Memory B cell (primary cell): ENCODE results near the gene HRAS.

ENCODE experiments used
- ATAC-seq: fragments of 150-1000 bp; cut with Tn5 transposase; 2 replicates; pipeline ENCODE4 v1.10.0; 2021; ENCODE audit warnings: low read depth, mild to moderate bottlenecking, moderate library complexity
- DNase-seq, 2 donors: peaks; one replicate each; pipeline ENCODE4 v3.0.0; 2022; ENCODE audit warnings: low spot score in 2 of 2
- H3K27ac Mint-ChIP-seq: one replicate; pipeline ENCODE4 v1.8.0; 2022; ENCODE audit warnings: mild to moderate bottlenecking, moderate library complexity, mixed read lengths
- H3K27me3 Mint-ChIP-seq: one replicate; pipeline ENCODE4 v1.8.0; 2022; ENCODE audit warnings: mixed read lengths
- H3K36me3 Mint-ChIP-seq: one replicate; pipeline ENCODE4 v1.8.0; 2022; ENCODE audit warnings: mild to moderate bottlenecking, mixed read lengths
- H3K4me1 Mint-ChIP-seq: one replicate; pipeline ENCODE4 v1.8.0; 2022; ENCODE audit warnings: mixed read lengths
- H3K4me3 Mint-ChIP-seq: one replicate; pipeline ENCODE4 v1.8.0; 2022; ENCODE audit warnings: mild to moderate bottlenecking, moderate library complexity, mixed read lengths
- H3K9me3 Mint-ChIP-seq: one replicate; pipeline ENCODE4 v1.8.0; 2022; ENCODE audit warnings: mixed read lengths

The HRAS gene

DNA sequence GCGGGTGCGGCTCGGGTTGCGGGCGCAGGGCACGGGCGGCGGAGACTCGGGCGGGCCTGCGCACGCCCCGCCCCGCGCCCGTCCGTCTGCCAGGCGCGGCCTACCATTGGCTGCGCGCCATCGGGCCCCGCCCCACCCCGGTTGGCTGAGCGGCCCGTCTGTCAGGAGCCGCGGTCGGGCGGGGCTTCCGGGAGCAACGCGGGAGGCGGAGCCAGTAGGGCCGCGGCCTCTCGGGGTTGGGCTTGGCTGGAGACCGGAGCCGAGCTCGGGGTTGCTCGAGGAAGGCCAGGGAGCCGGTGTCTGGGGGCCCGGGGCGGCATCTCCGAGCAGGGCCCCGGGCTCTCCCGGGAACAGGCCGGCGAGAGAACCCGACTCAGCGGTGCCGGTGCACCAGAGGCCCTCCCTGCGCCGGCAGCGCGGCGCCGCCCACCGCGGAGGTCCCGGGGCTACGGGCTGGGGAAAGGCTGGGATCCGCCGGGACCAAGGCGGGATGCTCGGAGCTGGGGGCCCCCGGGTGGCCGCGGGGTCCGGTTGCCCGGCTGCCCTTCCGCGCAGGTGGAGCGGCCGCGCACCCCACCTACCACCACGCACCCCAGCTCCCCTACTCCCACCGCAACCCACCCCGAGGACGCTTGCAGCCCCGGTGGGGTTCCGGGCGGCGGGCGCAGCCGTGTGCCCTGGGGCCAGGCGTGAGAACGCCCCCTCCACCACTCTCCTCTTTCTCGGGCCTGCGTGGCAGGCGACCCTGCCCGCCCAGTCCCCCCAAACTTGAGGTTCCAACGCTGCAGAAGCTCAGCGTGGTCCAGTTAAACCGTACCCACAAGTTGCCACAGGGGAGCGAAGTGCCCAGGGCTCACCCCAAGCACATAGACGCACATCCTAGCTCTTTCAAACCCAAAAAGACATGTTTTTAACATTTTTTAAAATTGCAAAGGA lies at the start of gene HRAS:
HRAS (minus strand) TSS at position 58 of the 936 bp plus-strand sequence.
- Mint-ChIP-seq H3K27ac (peak within 1 kb of the TSS; percentile 94), H3K4me3 (peak within 1 kb of the TSS; percentile 93), H3K9me3 (no peaks in the 10 kb centered on the region), H3K4me1 (peaks cover 19% of the 10 kb centered on the region), H3K27me3 (no peaks in the 10 kb centered on the region), H3K36me3 (peaks cover 4% of the 10 kb centered on the region)
- peak; percentile 74 for ATAC-seq
- DNase-seq = peak; percentile 93 to 98

DNA sequence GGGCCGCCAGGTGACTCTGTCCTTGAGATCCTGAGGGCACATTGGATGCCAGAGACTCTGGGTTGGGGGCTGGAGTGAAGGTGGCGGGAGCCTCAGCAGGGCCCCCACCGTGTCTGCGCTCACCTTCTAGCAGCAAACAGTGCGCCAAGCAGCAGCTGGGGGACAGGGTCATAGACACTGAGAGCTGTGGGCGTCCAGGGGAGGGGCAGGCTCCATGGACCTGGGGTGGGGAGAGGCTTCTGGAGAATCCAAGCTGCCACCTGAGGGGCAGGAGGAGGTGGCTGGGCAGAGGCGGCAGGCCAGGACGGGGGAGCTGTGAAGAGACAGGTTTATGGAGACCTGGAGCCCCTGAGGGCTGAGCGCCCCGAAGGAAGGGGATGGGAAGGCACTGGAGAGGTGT lies 48.9 kb upstream of the HRAS start:
- H3K27ac Mint-ChIP-seq = no peak overlapping the region
- H3K36me3 Mint-ChIP-seq = peaks cover 25% of the 10 kb centered on the region
- no peaks in the 10 kb centered on the region for H3K9me3 Mint-ChIP-seq
- DNase-seq = no peak
- H3K4me3 Mint-ChIP-seq = no peak overlapping the region
- ATAC-seq = no peak
- H3K27me3 Mint-ChIP-seq = no peaks in the 10 kb centered on the region
- peaks cover 9% of the 10 kb centered on the region for H3K4me1 Mint-ChIP-seq

- no peak overlapping the region for H3K4me3 Mint-ChIP-seq
- ATAC-seq (no peak), DNase-seq (no peak)
- H3K27me3 Mint-ChIP-seq = no peaks in the 10 kb centered on the region
- peaks cover 20% of the 10 kb centered on the region for H3K4me1 Mint-ChIP-seq
- peak overlapping the region; percentile 48 for H3K27ac Mint-ChIP-seq
- peaks cover 14% of the 10 kb centered on the region for H3K36me3 Mint-ChIP-seq
- H3K9me3 Mint-ChIP-seq = no peaks in the 10 kb centered on the region
Measured at GRCh38 chr11:581752-582151, 46.4 kb upstream of the HRAS start.

DNA sequence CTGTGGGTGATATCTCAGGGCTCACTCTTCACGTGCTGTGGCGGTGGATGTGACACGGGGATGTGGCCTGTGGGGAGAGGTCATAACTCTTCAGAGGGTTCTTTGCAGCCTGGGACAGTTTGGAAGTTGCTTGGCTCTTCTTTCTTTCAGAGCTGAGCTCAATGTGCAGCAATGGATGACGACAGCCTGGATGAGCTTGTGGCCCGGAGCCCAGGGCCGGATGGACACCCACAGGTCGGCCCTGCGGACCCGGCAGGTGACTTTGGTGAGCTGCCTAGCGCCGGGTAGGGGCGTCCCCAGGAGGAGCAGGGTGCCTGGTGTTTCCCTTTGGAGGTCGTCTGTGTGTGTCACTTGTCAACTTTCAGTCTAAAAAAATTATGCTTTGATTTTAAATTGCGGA lies 46.0 kb upstream of the HRAS start:
- Mint-ChIP-seq H3K4me1 (peaks cover 20% of the 10 kb centered on the region), H3K27me3 (no peaks in the 10 kb centered on the region), H3K4me3 (no peak overlapping the region), H3K36me3 (peaks cover 12% of the 10 kb centered on the region), H3K27ac (peak overlapping the region; percentile 48), H3K9me3 (no peaks in the 10 kb centered on the region)
- ATAC-seq (no peak), DNase-seq (no peak)

- DNase-seq (no peak), ATAC-seq (no peak)
- H3K27ac Mint-ChIP-seq = no peak overlapping the region
- peaks cover 22% of the 10 kb centered on the region for H3K4me1 Mint-ChIP-seq
- no peaks in the 10 kb centered on the region for H3K9me3 Mint-ChIP-seq
- peaks cover 2% of the 10 kb centered on the region for H3K27me3 Mint-ChIP-seq
- peaks cover 8% of the 10 kb centered on the region for H3K36me3 Mint-ChIP-seq
- H3K4me3 Mint-ChIP-seq = no peak overlapping the region
Measured at GRCh38 chr11:579830-580601, 44.6 kb upstream of the HRAS start.

GRCh38 chr11:578276-579035 lies 43.1 kb upstream of the HRAS start:
- DNase-seq (no peak), ATAC-seq (no peak)
- Mint-ChIP-seq H3K4me3 (peak overlapping the region; percentile 47), H3K9me3 (no peaks in the 10 kb centered on the region), H3K4me1 (peaks cover 31% of the 10 kb centered on the region), H3K27ac (no peak overlapping the region), H3K27me3 (peaks cover 5% of the 10 kb centered on the region), H3K36me3 (peaks cover 8% of the 10 kb centered on the region)

DNA sequence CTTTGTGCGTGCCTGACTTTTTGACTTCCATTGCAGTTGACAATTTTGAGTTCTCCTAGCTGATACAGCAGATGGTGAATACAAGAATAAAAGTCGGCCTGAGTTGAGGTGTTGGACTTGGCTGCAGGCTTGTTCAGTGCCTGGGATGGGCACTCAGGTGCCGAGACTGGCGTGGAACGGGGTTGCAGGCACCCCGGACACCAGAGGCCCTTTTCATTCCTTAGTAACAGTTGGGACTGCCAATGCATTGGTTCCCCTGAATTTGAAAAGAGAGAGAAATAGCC lies 42.2 kb upstream of the HRAS start:
- Mint-ChIP-seq H3K9me3 (no peaks in the 10 kb centered on the region), H3K36me3 (peaks cover 5% of the 10 kb centered on the region), H3K4me3 (peak overlapping the region; percentile 82), H3K27me3 (peaks cover 5% of the 10 kb centered on the region), H3K27ac (peak overlapping the region; percentile 45), H3K4me1 (peaks cover 31% of the 10 kb centered on the region)
- ATAC-seq (no peak), DNase-seq (no peak)

GRCh38 chr11:576811-577610 lies 41.6 kb upstream of the HRAS start:
- Mint-ChIP-seq H3K36me3 (peaks cover 5% of the 10 kb centered on the region), H3K27me3 (peaks cover 5% of the 10 kb centered on the region), H3K27ac (peak overlapping the region; percentile 45), H3K9me3 (no peaks in the 10 kb centered on the region), H3K4me3 (peak overlapping the region; percentile 82), H3K4me1 (peaks cover 31% of the 10 kb centered on the region)
- ATAC-seq (no peak), DNase-seq (no peak)

DNA sequence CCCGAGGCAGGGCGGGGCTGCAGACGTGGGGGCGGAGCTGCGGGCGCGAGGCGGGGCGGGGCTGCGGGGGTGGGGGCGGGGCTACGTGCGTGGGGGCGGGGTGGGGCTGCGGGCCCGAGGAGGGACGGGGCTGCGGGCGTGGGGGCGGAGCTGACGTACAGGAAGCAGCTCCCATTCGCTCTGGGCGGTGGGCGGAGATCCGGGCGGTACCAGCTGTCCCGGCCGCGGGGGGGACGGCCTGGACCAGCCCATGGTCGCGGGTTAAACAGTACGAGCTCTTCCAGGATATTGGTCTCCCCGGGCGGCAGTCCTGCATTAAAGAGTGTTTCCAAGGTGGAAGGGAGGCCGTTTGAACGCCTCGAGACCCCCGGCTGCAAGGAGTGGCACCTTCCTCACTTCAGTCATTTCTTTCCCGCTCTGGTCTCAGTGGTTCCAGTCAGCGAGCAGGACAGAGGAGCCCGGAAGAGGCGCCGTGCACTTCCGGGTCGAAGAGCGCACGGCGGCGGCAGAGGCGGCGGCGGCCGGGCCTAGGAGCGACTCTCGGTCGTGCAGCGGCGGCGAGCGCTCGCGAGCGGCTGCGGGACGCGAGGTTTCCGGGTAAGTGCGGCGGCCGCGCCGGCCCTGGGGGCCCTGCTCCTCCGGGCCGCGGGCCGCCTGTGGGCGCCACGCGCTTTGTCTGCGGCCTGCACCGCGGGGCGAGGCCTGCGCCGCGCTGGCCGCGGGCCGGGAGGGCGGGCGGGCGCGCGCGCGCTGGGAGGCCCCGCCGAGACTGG lies 40.8 kb upstream of the HRAS start, which contains the start of gene PHRF1:
PHRF1 (plus strand) TSS at position 475 of the 773 bp plus-strand sequence. CDS start 5,043 bp downstream, outside the sequence.
- Mint-ChIP-seq H3K27me3 (peaks cover 5% of the 10 kb centered on the region), H3K4me3 (peak within 1 kb of the TSS; percentile 96), H3K4me1 (peaks cover 30% of the 10 kb centered on the region), H3K9me3 (no peaks in the 10 kb centered on the region), H3K36me3 (peaks cover 2% of the 10 kb centered on the region), H3K27ac (peak within 1 kb of the TSS; percentile 93)
- DNase-seq (peak; percentile 95 to 96), ATAC-seq (peak; percentile 85)

GRCh38 chr11:575313-575995 lies 40.1 kb upstream of the HRAS start:
- no peaks in the 10 kb centered on the region for H3K9me3 Mint-ChIP-seq
- H3K36me3 Mint-ChIP-seq = no peaks in the 10 kb centered on the region
- peaks cover 5% of the 10 kb centered on the region for H3K27me3 Mint-ChIP-seq
- H3K4me1 Mint-ChIP-seq = peaks cover 28% of the 10 kb centered on the region
- H3K4me3 Mint-ChIP-seq = peak overlapping the region; percentile 77
- no peak overlapping the region for H3K27ac Mint-ChIP-seq
- DNase-seq = peak in 1 of 2 donors; percentile 65
- ATAC-seq = peak; percentile 39

- H3K4me3 Mint-ChIP-seq = peak overlapping the region; percentile 77
- no peaks in the 10 kb centered on the region for H3K36me3 Mint-ChIP-seq
- DNase-seq (no peak), ATAC-seq (no peak)
- no peak overlapping the region for H3K27ac Mint-ChIP-seq
- no peaks in the 10 kb centered on the region for H3K9me3 Mint-ChIP-seq
- H3K4me1 Mint-ChIP-seq = peaks cover 25% of the 10 kb centered on the region
- H3K27me3 Mint-ChIP-seq = peaks cover 5% of the 10 kb centered on the region
Measured at GRCh38 chr11:574632-575312, 39.4 kb upstream of the HRAS start.
